Measurements from ENCODE around the gene CDH12. TPM values are rescaled to one million over a fixed set of nuclear protein-coding genes. Genes with fewer than 3 reads are reported as not detected.

Gene CDH12
- total and polyA plus RNA-seq, 10 of the 15 experiments (the other 5 are each of a cell fraction or from before 2014, with no cell fraction given) = 0.03 to 0.16 TPM; not detected in 8

DNA sequence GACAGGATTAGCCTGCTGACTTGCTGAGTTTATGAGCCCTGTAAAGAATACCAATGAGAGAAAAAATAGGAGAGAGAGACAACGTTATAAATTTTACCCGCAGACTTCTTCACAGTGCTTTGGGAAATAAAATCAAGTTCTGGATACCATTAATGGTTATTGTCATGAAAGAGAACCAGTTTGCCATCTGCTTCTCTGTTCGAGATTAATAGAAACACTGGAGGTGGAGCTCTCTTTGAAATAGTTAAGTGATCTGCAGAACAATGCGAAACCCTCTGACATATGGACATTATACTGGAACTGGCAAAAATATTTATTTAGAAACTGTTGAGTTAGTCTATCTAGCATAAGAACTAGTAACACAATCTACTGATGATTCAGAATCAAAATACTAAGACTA lies 500.7 kb downstream of the CDH12 start (continued):
- TF ChIP-seq, protein P1, sequence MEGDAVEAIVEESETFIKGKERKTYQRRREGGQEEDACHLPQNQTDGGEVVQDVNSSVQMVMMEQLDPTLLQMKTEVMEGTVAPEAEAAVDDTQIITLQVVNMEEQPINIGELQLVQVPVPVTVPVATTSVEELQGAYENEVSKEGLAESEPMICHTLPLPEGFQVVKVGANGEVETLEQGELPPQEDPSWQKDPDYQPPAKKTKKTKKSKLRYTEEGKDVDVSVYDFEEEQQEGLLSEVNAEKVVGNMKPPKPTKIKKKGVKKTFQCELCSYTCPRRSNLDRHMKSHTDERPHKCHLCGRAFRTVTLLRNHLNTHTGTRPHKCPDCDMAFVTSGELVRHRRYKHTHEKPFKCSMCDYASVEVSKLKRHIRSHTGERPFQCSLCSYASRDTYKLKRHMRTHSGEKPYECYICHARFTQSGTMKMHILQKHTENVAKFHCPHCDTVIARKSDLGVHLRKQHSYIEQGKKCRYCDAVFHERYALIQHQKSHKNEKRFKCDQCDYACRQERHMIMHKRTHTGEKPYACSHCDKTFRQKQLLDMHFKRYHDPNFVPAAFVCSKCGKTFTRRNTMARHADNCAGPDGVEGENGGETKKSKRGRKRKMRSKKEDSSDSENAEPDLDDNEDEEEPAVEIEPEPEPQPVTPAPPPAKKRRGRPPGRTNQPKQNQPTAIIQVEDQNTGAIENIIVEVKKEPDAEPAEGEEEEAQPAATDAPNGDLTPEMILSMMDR (IDR thresholded peaks at IDR 0.05 in 2 of 3, conservative IDR thresholded peaks at IDR 0.05 in 1 of 3; ENCODE audit: control insufficient read depth in 2 of 3, extremely low read depth in 1 of 3, insufficient read depth in 1 of 3, low read depth in 3 of 3, low read length in 3 of 3) = no peak

DNA sequence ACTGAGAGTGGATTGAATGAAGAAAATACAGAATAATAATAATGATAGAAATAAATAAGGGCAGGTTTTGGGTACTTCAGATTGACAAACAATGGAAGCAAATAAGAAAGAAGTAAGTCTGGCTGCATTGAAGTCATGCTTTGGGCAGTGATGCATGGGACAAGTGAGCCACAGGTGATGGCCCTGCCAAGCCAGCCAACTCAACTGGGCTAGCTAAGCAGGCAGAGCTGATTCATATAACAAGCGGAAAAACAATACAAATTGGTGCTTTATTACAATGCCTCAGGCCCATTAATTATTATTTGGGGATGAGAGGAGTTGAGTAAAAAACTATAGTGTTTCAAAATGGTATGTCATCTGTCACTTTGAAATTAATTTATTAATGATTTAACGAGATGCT lies 502.0 kb downstream of the CDH12 start:
- Histone ChIP-seq H3K27ac (ENCODE audit: control insufficient read depth, insufficient read depth) (no peak overlapping the region), H3K36me3 (ENCODE audit: control insufficient read depth in 2 of 2, insufficient read depth in 2 of 2, low read length in 1 of 2) (no peaks in the 10 kb centered on the region), H3K4me3 (no peak overlapping the region), H2AFZ (ENCODE audit: control insufficient read depth, low read depth, low read length) (no peak overlapping the region), H4K20me1 (ENCODE audit: control insufficient read depth, insufficient read depth) (no peaks in the 10 kb centered on the region), H3K27me3 (replicated peaks in 1 of 2; ENCODE audit: control insufficient read depth in 2 of 2, insufficient read depth in 2 of 2, low read length in 1 of 2) (no peaks in the 10 kb centered on the region), H3K9ac (ENCODE audit: control insufficient read depth, insufficient read depth, low read length) (no peak overlapping the region), H3K4me1 (ENCODE audit: control insufficient read depth, insufficient read depth, low read length) (no peaks in the 10 kb centered on the region), H3K4me2 (ENCODE audit: control insufficient read depth, insufficient read depth) (no peak overlapping the region), H3K79me2 (ENCODE audit: control insufficient read depth, insufficient read depth, low read length) (no peaks in the 10 kb centered on the region), H3K9me3 (replicated peaks; ENCODE audit: control insufficient read depth, insufficient read depth, low read length) (no peaks in the 10 kb centered on the region)
- POLR2A ChIA-PET = no interaction called here
- no TSS peak for BruUV-seq (replicated peaks)
- RAD21 ChIA-PET (ENCODE audit: unreplicated experiment) = no interaction called here
- TF ChIP-seq, protein P1 (IDR thresholded peaks at IDR 0.05 in 2 of 3, conservative IDR thresholded peaks at IDR 0.05 in 1 of 3; ENCODE audit: control insufficient read depth in 2 of 3, extremely low read depth in 1 of 3, insufficient read depth in 1 of 3, low read depth in 3 of 3, low read length in 3 of 3) = no peak
- TF ChIP-seq BHLHE40 (IDR thresholded peaks at IDR 0.05; ENCODE audit: borderline replicate concordance in 1 of 2, low read depth in 2 of 2, low read length in 1 of 2) (no peak), CBX5 (IDR thresholded peaks at IDR 0.05; ENCODE audit: low read depth) (no peak), MYB (IDR thresholded peaks at IDR 0.05; ENCODE audit: borderline replicate concordance, low read depth, low read length) (no peak), EED (IDR thresholded peaks at IDR 0.05; ENCODE audit: low read depth) (no peak), CREB1 (IDR thresholded peaks at IDR 0.05; ENCODE audit: low read depth) (no peak), RFX5 (IDR thresholded peaks at IDR 0.05; ENCODE audit: low read depth, low read length) (no peak), MEF2B (IDR thresholded peaks at IDR 0.05; ENCODE audit: partially characterized antibody, poor library complexity, severe bottlenecking) (no peak), POLR2AphosphoS2 (IDR thresholded peaks at IDR 0.05; ENCODE audit: low read depth, low read length) (no peak), PML (IDR thresholded peaks at IDR 0.05; ENCODE audit: low read length) (no peak)
- TF ChIP-seq, protein P2, sequence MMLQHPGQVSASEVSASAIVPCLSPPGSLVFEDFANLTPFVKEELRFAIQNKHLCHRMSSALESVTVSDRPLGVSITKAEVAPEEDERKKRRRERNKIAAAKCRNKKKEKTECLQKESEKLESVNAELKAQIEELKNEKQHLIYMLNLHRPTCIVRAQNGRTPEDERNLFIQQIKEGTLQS (IDR thresholded peaks at IDR 0.05; ENCODE audit: borderline replicate concordance, extremely low read depth, low read depth, low read length) = no peak
- TF ChIP-seq, protein P3, sequence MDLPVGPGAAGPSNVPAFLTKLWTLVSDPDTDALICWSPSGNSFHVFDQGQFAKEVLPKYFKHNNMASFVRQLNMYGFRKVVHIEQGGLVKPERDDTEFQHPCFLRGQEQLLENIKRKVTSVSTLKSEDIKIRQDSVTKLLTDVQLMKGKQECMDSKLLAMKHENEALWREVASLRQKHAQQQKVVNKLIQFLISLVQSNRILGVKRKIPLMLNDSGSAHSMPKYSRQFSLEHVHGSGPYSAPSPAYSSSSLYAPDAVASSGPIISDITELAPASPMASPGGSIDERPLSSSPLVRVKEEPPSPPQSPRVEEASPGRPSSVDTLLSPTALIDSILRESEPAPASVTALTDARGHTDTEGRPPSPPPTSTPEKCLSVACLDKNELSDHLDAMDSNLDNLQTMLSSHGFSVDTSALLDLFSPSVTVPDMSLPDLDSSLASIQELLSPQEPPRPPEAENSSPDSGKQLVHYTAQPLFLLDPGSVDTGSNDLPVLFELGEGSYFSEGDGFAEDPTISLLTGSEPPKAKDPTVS (IDR thresholded peaks at IDR 0.05; ENCODE audit: low read depth, low read length) = no peak
- DNase-seq (ENCODE audit: low read depth, low spot score) (no peak), ATAC-seq (no peak), FAIRE-seq (no peak)
- CTCF ChIA-PET = no interaction called here
- intact Hi-C loops (cut with micrococcal nuclease; ENCODE audit: unreplicated experiment) = no loop called here
- WGBS (ENCODE audit: insufficient coverage, insufficient replicate concordance, low lambda C conversion rate, missing lambda C conversion rate) = 0% methylated on average over 2 of the region's 2 CpGs
- in situ Hi-C loops (cut with MboI) = no loop called here
- SMC1A ChIA-PET (ENCODE audit: uncharacterized antibody, unreplicated experiment) = no interaction called here

Measured in GM12878 (cell line).